ENCODE results near the gene FAM163A. TPM values are rescaled to one million over a fixed set of nuclear protein-coding genes. Genes with fewer than 3 reads are reported as not detected.

FAM163A gene
- total and polyA plus RNA-seq, 2 donors from 2014 or later = not detected

- no peaks in the 10 kb centered on the region for H3K36me3 ChIP-seq (ENCODE audit: control insufficient read depth in 2 of 3, insufficient read depth in 3 of 3, low read length in 3 of 3)
- intact Hi-C loops (cut with DNase I) = no loop called here
- H3K4me1 ChIP-seq (ENCODE audit: control insufficient read depth in 2 of 3, insufficient read depth in 2 of 3, low read depth in 1 of 3, low read length in 3 of 3) = no peaks in the 10 kb centered on the region
- H3K27me3 ChIP-seq (ENCODE audit: control insufficient read depth, insufficient read depth, low read length) = no peaks in the 10 kb centered on the region
- DNase-seq = no peak
- FAIRE-seq = no peak
- no peak overlapping the region for H3K9ac ChIP-seq (ENCODE audit: low read length in 3 of 3)
- H3K9me3 ChIP-seq (ENCODE audit: control insufficient read depth in 2 of 3, insufficient read depth in 1 of 3, low read length in 3 of 3) = peaks cover 0 to 4% (median 0%) of the 10 kb centered on the region in 3 donors
- H3K27ac ChIP-seq (ENCODE audit: low read depth in 2 of 2, low read length in 2 of 2) = no peak overlapping the region
- no peak overlapping the region for H3K4me3 ChIP-seq (ENCODE audit: low read length in 3 of 3)
- TF ChIP-seq CTCF (IDR thresholded peaks at IDR 0.05; ENCODE audit: borderline replicate concordance, extremely low read depth, insufficient read depth) = no peak
Observed at GRCh38 chr1:179774000-179774399, 30.9 kb downstream of the FAM163A start.

- intact Hi-C loops (cut with DNase I) = no loop called here
- no peak for FAIRE-seq
Observed at GRCh38 chr1:179774566-179774965, 31.5 kb downstream of the FAM163A start.

GRCh38 chr1:179775009-179775408, 31.9 kb downstream of the FAM163A start:
- no peaks in the 10 kb centered on the region for H3K4me1 ChIP-seq (ENCODE audit: control insufficient read depth in 2 of 3, insufficient read depth in 2 of 3, low read depth in 1 of 3, low read length in 3 of 3)
- H3K9me3 ChIP-seq (ENCODE audit: control insufficient read depth in 2 of 3, insufficient read depth in 1 of 3, low read length in 3 of 3) = peaks cover 0 to 4% (median 0%) of the 10 kb centered on the region in 3 donors
- TF ChIP-seq CTCF (IDR thresholded peaks at IDR 0.05; ENCODE audit: borderline replicate concordance, extremely low read depth, insufficient read depth) = no peak
- no peaks in the 10 kb centered on the region for H3K36me3 ChIP-seq (ENCODE audit: control insufficient read depth in 2 of 3, insufficient read depth in 3 of 3, low read length in 3 of 3)
- H3K27me3 ChIP-seq (ENCODE audit: control insufficient read depth, insufficient read depth, low read length) = no peaks in the 10 kb centered on the region
- intact Hi-C loops (cut with DNase I) = no loop called here
- H3K27ac ChIP-seq (ENCODE audit: low read depth in 2 of 2, low read length in 2 of 2) = no peak overlapping the region
- no peak for DNase-seq
- FAIRE-seq = no peak
- no peak overlapping the region for H3K4me3 ChIP-seq (ENCODE audit: low read length in 3 of 3)
- H3K9ac ChIP-seq (ENCODE audit: low read length in 3 of 3) = no peak overlapping the region

More at GRCh38 chr1:179774566-179774965, 31.5 kb downstream of the FAM163A start:
- DNase-seq = no peak
- Histone ChIP-seq H3K27ac (ENCODE audit: low read depth in 2 of 2, low read length in 2 of 2) (no peak overlapping the region), H3K4me3 (ENCODE audit: low read length in 3 of 3) (no peak overlapping the region), H3K4me1 (ENCODE audit: control insufficient read depth in 2 of 3, insufficient read depth in 2 of 3, low read depth in 1 of 3, low read length in 3 of 3) (no peaks in the 10 kb centered on the region), H3K36me3 (ENCODE audit: control insufficient read depth in 2 of 3, insufficient read depth in 3 of 3, low read length in 3 of 3) (no peaks in the 10 kb centered on the region), H3K27me3 (ENCODE audit: control insufficient read depth, insufficient read depth, low read length) (no peaks in the 10 kb centered on the region), H3K9ac (ENCODE audit: low read length in 3 of 3) (no peak overlapping the region), H3K9me3 (ENCODE audit: control insufficient read depth in 2 of 3, insufficient read depth in 1 of 3, low read length in 3 of 3) (peaks cover 0 to 4% (median 0%) of the 10 kb centered on the region in 3 donors)
- no peak for TF ChIP-seq CTCF (IDR thresholded peaks at IDR 0.05; ENCODE audit: borderline replicate concordance, extremely low read depth, insufficient read depth)

- no peak for FAIRE-seq
Observed at GRCh38 chr1:179776831-179777230, 33.7 kb downstream of the FAM163A start.

More at GRCh38 chr1:179776831-179777230, 33.7 kb downstream of the FAM163A start:
- no peaks in the 10 kb centered on the region for H3K36me3 ChIP-seq (ENCODE audit: control insufficient read depth in 2 of 3, insufficient read depth in 3 of 3, low read length in 3 of 3)
- no peak overlapping the region for H3K9ac ChIP-seq (ENCODE audit: low read length in 3 of 3)
- H3K4me3 ChIP-seq (ENCODE audit: low read length in 3 of 3) = no peak overlapping the region
- no peaks in the 10 kb centered on the region for H3K4me1 ChIP-seq (ENCODE audit: control insufficient read depth in 2 of 3, insufficient read depth in 2 of 3, low read depth in 1 of 3, low read length in 3 of 3)
- no peak for TF ChIP-seq CTCF (IDR thresholded peaks at IDR 0.05; ENCODE audit: borderline replicate concordance, extremely low read depth, insufficient read depth)
- no peaks in the 10 kb centered on the region for H3K27me3 ChIP-seq (ENCODE audit: control insufficient read depth, insufficient read depth, low read length)
- H3K27ac ChIP-seq (ENCODE audit: low read depth in 2 of 2, low read length in 2 of 2) = no peak overlapping the region
- H3K9me3 ChIP-seq (ENCODE audit: control insufficient read depth in 2 of 3, insufficient read depth in 1 of 3, low read length in 3 of 3) = peaks cover 0 to 4% (median 0%) of the 10 kb centered on the region in 3 donors
- intact Hi-C loops (cut with DNase I) = no loop called here
- no peak for DNase-seq

Measured in kidney (tissue), 14 donors.